HG03565 (cell line): Measurements from ENCODE around the gene MTMR10.
A peak's percentile ranks its signal among the peaks of the same experiment; 100 is the strongest.

ENCODE experiments used
- ATAC-seq: cut with Tn5 transposase; IDR thresholded peaks from one replicate; pipeline ENCODE4 v1.9.1; 2021; ENCODE audit warnings: mild to moderate bottlenecking, moderate library complexity; ENCODE audit not compliant: unreplicated experiment

The MTMR10 gene

GRCh38 chr15:30922480-30923311, 68.7 kb downstream of the MTMR10 start:
- ATAC-seq = no peak

- no peak for ATAC-seq
Measured at GRCh38 chr15:30921781-30922479, 69.5 kb downstream of the MTMR10 start.

- no peak for ATAC-seq
Measured at GRCh38 chr15:30921106-30921505, 70.3 kb downstream of the MTMR10 start.

DNA sequence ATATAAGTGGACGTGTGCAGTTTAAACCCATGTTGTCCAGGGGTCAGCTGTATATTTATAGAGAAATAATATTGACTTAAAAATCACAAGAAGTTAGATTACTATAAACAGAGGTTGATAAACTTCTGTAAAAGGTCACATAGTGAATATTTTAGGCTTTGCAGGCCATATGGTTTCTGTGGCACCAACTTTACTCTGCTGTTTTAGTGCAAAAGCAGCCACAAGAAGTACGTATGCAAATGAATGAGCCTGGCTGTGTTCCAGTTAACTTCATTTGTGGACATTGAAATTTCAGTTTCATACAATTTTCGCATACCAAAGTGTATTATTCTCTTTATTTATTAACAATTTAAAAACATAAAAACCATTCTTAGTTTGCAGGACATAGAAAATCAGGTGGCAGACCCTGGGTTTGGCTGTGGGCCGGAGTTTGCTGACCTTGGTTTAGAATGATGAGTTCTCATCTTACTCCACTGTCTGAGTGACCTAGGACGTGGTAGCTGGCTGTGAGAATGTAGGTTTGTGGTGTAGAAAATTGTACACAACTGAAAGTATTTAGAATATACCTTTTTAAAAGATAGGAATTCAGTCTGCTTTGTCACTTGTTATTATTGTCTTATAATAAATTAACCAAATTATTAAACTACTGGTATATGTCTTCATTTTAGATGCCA, 71.4 kb downstream of the MTMR10 start:
- no peak for ATAC-seq

DNA sequence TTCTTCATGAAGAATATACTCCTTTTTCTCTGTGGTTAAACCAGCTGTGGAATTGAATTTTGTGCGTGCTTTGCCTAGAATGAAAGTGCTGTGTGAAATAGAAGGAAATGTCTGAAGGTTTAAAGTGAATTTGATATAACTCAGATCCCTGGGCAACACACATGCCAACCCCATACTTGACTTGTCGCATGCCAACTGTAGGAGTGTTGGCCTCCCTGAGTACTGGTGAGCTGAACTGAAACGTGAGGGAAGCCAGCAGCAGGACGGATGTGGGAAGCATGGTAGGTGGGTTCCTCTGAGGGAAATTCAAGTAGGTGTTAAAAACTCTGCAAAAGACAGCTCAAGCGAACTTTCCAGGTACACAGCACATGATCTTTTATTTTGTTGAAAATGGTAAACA, 73.1 kb downstream of the MTMR10 start:
- ATAC-seq = no peak

DNA sequence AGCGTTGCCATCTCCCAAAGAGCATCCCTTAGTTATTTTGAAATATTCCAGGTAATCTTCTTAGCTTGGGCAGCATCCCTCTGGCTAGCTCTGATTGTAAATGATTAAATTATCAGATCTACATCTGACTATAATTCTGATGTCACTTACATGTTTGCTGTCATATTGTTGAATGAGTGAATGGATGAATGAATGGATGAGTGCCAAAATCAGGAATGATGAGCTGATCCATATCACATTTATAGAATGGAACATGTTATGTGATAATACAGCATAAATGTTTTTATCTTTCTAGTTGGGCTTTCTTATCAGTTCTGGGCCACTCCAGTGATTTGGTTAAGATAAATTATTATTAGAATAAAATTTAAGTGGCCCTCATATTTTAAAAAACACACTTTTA, 73.8 kb downstream of the MTMR10 start:
- no peak for ATAC-seq

- no peak for ATAC-seq
Measured at GRCh38 chr15:30917013-30917412, 74.4 kb downstream of the MTMR10 start.

- no peak for ATAC-seq
Measured at GRCh38 chr15:30913761-30914160, 77.7 kb downstream of the MTMR10 start.

DNA sequence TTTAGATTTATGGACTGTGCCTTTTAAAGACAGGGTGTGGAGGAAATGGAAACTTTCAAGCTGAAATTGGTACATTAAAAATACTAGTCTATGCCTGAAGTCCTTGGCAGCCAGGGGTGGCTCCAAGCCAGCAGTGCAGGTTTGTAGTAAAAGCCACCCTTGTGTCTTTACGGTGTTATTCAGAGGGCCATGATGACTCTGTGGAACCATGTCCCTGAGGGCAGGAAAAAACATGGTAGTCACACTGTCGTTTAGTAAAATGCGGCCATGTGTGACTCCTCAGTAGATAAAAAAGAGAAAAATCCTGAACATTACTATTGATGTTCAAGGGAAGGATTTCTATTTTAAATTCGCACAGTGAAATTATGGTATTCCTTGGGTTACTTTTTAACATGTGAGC, 85.1 kb downstream of the MTMR10 start:
- ATAC-seq = no peak

DNA sequence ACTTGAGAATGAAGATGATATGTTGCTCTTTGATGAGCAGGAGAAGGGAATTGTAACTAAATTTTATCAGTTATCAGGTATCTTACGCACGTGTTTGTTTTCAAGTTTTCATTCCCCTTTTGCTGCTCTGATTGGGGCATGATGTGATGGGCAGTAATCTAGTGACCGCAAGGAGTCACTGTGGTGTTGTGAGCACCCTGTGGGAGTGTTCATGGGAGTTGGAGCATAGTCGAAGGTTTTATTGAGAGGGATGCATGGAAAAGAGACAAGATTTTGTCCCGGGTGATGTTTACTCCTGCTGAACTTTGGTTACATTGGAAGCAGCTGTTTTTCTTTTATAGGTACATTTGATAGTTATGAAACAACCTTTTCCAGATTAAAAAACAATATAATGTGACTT, 85.6 kb downstream of the MTMR10 start:
- no peak for ATAC-seq

- no peak for ATAC-seq
Measured at GRCh38 chr15:30904812-30905211, 86.6 kb downstream of the MTMR10 start.

- peak; percentile 85 for ATAC-seq
Measured at GRCh38 chr15:30903497-30904187, 87.8 kb downstream of the MTMR10 start, which contains the start of gene FAN1. FAN1 (plus strand) TSS chr15:30903915; CDS start chr15:30904664, 749 bp downstream.

DNA sequence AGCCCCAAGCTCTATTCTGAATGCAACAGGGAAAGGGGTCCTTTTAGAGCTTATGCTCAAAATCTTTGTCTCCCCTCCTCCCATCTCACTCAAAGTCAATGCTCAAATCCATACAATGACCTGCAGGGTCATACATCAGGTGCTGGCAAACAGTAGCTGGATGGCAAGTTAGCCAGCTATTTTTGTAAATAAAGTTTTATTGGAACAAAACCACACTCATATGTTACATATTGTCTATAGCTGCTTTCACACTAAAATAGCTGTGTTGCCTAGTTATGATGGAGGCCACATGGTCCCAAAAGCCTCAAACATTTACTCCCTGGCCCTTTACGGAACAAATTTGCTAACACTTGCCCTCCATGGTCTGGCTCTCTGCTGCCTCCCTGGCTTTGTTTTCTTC, 89.5 kb downstream of the MTMR10 start:
- no peak for ATAC-seq

DNA sequence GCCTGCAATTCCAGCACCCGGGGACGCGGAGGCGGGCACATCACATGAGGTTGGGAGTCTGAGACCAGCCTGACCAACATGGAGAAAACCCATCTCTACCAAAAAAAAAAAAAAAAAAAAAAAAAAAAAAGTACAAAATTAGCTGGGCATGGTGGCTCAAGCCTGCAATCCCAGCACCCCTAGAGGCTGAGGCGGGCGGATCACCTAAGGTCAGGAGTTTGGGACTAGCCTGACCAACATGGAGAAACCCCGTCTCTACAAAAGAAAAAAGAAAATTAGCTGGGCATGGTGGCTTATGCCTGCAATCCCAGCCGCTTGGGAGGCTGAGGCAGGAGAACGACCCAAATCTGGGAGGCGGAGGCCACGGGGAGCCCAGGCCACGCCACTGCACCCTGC, 95.2 kb downstream of the MTMR10 start:
- no peak for ATAC-seq

DNA sequence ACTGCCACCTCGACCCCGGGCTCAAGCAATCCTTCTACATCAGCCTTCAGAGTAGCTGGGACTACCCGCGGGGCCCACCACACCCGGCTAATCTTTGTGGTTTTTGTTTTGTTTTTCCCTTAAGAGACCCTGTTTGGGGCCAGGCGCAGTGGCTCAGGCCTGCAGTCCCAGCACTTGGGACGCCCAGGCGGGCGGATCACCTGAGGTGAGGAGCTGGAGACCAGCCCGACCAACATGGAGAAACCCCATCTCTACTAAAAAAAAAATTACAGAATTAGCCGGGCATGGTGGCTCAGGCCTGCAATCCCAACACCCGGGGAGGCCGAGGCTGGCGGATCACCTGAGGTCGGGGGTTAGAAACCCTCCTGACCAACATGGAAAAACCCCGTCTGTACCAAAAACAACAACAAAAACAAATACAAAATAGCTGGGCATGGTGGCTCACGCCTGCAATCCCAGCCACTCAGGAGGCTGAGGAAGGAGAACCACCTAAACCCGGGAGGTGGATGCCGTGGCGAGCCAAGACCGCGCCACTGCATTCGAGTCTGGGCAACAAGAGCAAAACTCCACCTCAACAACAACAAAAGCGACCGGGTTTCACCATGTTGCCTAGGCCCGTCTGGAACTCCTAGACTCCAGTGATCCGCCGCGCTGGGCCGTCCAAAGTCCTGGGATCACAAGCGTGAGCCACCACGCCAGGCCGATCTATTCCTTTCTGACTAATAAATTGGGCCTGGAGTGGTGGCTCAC, 95.8 kb downstream of the MTMR10 start:
- ATAC-seq = no peak

GRCh38 chr15:30889196-30889595, 102.2 kb downstream of the MTMR10 start:
- ATAC-seq = no peak
